DND-41 (cell line): ENCODE data around the gene ITGB2.

Source experiments
- ATAC-seq: fragments of 200-7000 bp; cut with Tn5 transposase; 3 replicates; pipeline ENCODE4 v1.9.1; 2021; ENCODE audit warnings: low read depth; ENCODE audit not compliant: insufficient read depth
- DNase-seq: peaks from one replicate; pipeline ENCODE4 v3.0.0-alpha.2; 2020
- H2AFZ ChIP-seq: 2 replicates; pipeline ENCODE4 v1.6.0; 2012; ENCODE audit warnings: low read depth, low read length
- H3K27ac ChIP-seq: 2 replicates; pipeline ENCODE4 v1.5.1; 2012; ENCODE audit warnings: low read length, inconsistent platforms
- H3K27me3 ChIP-seq: fragments of 200-600 bp; sonication (generic); 2 replicates; pipeline ENCODE4 v1.6.0; 2012; ENCODE audit warnings: low read length, mild to moderate bottlenecking, inconsistent platforms; ENCODE audit not compliant: insufficient read depth, poor library complexity
- H3K36me3 ChIP-seq: 2 replicates; pipeline ENCODE4 v1.5.1; 2012; ENCODE audit warnings: low read length, inconsistent platforms; ENCODE audit not compliant: insufficient read depth
- H3K4me1 ChIP-seq: 2 replicates; pipeline ENCODE4 v1.5.1; 2012; ENCODE audit warnings: mild to moderate bottlenecking, low read length; ENCODE audit not compliant: insufficient read depth
- H3K4me2 ChIP-seq: 2 replicates; pipeline ENCODE4 v1.6.0; 2012; ENCODE audit warnings: mild to moderate bottlenecking, moderate library complexity, low read length, inconsistent platforms; ENCODE audit not compliant: insufficient read depth
- H3K4me3 ChIP-seq, 2 experiments: fragments of 200-600 bp in 1 of 2; shearing (Covaris generic) in 1 of 2; 2 replicates each; pipeline ENCODE4 v1.5.1; 2012 to 2016; ENCODE audit warnings: inconsistent platforms in 2 of 2, low read length in 2 of 2, mild to moderate bottlenecking in 2 of 2, low read depth in 1 of 2, moderate library complexity in 1 of 2
- H3K79me2 ChIP-seq: 2 replicates; pipeline ENCODE4 v1.6.0; 2012; ENCODE audit warnings: low read length, inconsistent platforms; ENCODE audit not compliant: insufficient read depth
- H3K9ac ChIP-seq: 2 replicates; pipeline ENCODE4 v1.6.0; 2012; ENCODE audit warnings: low read depth, mild to moderate bottlenecking, inconsistent platforms, low read length, moderate library complexity
- H3K9me3 ChIP-seq: 2 replicates; pipeline ENCODE4 v1.5.1; 2012; ENCODE audit warnings: low read length, moderate library complexity, mild to moderate bottlenecking, inconsistent platforms; ENCODE audit not compliant: insufficient read depth, severe bottlenecking
- H4K20me1 ChIP-seq: 2 replicates; pipeline ENCODE4 v1.6.0; 2012; ENCODE audit warnings: low read length; ENCODE audit not compliant: insufficient read depth
- CTCF ChIP-seq: IDR thresholded peaks from 2 replicates; pipeline ENCODE4 v1.5.1; 2012; ENCODE audit warnings: borderline replicate concordance, low read length, moderate library complexity, mild to moderate bottlenecking; ENCODE audit not compliant: poor library complexity, severe bottlenecking; ENCODE audit errors: extremely low read depth
- EZH2 ChIP-seq: IDR thresholded peaks from 3 replicates; pipeline ENCODE4 v1.6.1; 2012; ENCODE audit warnings: borderline replicate concordance, low read depth, mild to moderate bottlenecking, moderate library complexity, low read length, inconsistent platforms; ENCODE audit not compliant: severe bottlenecking

The ITGB2 gene

GRCh38 chr21:44957047-44957831, 36.5 kb upstream of the ITGB2 start:
- ATAC-seq (no peak), DNase-seq (no peak)
- peaks cover 71% of the 10 kb centered on the region for H4K20me1 ChIP-seq
- H2AFZ ChIP-seq = no peak overlapping the region
- H3K27me3 ChIP-seq = no peaks in the 10 kb centered on the region
- no peak overlapping the region for H3K27ac ChIP-seq
- no peak overlapping the region for H3K4me3 ChIP-seq
- no peaks in the 10 kb centered on the region for H3K4me1 ChIP-seq
- H3K36me3 ChIP-seq = peaks cover 93% of the 10 kb centered on the region
- H3K4me2 ChIP-seq = no peak overlapping the region
- peaks cover 57% of the 10 kb centered on the region for H3K79me2 ChIP-seq
- H3K9me3 ChIP-seq = no peaks in the 10 kb centered on the region
- H3K9ac ChIP-seq = no peak overlapping the region
- TF ChIP-seq CTCF (no peak), EZH2 (no peak)

- peaks cover 62% of the 10 kb centered on the region for H3K79me2 ChIP-seq
- DNase-seq (no peak), ATAC-seq (no peak)
- H3K4me2 ChIP-seq = no peak overlapping the region
- H3K4me1 ChIP-seq = no peaks in the 10 kb centered on the region
- H3K9ac ChIP-seq = no peak overlapping the region
- H3K27me3 ChIP-seq = no peaks in the 10 kb centered on the region
- no peak overlapping the region for H3K4me3 ChIP-seq
- no peak for TF ChIP-seq CTCF
- TF ChIP-seq EZH2 = no peak
- peaks cover 76% of the 10 kb centered on the region for H4K20me1 ChIP-seq
- H3K36me3 ChIP-seq = peaks cover 94% of the 10 kb centered on the region
- H3K27ac ChIP-seq = no peak overlapping the region
- H3K9me3 ChIP-seq = no peaks in the 10 kb centered on the region
- H2AFZ ChIP-seq = no peak overlapping the region
These were observed 35.8 kb upstream of the ITGB2 start for GRCh38 chr21:44956356-44957046.

- H3K4me1 ChIP-seq = no peaks in the 10 kb centered on the region
- ATAC-seq = no peak
- TF ChIP-seq EZH2 (no peak), CTCF (no peak)
- no peak overlapping the region for H2AFZ ChIP-seq
- DNase-seq = no peak
- no peak overlapping the region for H3K4me2 ChIP-seq
- no peak overlapping the region for H3K27ac ChIP-seq
- H3K4me3 ChIP-seq = no peak overlapping the region
- peaks cover 82% of the 10 kb centered on the region for H4K20me1 ChIP-seq
- peaks cover 92% of the 10 kb centered on the region for H3K36me3 ChIP-seq
- no peaks in the 10 kb centered on the region for H3K9me3 ChIP-seq
- H3K79me2 ChIP-seq = peaks cover 68% of the 10 kb centered on the region
- H3K27me3 ChIP-seq = no peaks in the 10 kb centered on the region
- no peak overlapping the region for H3K9ac ChIP-seq
These were observed 35.1 kb upstream of the ITGB2 start for GRCh38 chr21:44955798-44956175.
